ENCODE data around the gene HMGXB4.

The HMGXB4 gene

DNA sequence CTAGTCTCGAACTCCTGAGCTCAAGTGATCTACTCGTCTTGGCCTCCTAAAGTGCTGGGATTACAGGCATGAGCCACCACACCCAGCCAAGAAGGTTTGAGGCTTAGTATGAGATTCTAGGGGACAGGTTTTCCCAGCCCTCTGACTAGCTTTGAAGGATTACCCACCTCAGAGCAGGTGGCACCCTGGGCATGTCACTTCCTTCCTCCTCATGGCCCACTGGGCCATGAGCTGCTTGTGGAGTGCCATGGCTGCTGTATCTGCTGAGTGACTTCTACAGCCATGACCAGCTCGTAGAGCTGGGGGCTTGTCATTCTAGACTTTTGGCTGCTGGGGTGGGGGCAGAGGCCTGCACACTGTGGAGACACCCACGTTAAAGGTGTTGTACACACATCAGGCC is 67.5 kb downstream of the HMGXB4 start:
- Histone ChIP-seq H3K9ac (ENCODE audit: low read depth, low read length) (no peak overlapping the region), H3K9me3 (ENCODE audit: insufficient read depth, low read length, severe bottlenecking) (no peaks in the 10 kb centered on the region), H3K4me1 (ENCODE audit: insufficient read depth, low read length) (peaks cover 7% of the 10 kb centered on the region), H3K36me3 (ENCODE audit: insufficient read depth, low read length) (peaks cover 52% of the 10 kb centered on the region), H3K4me3 (ENCODE audit: low read depth in 1 of 2, low read length in 2 of 2) (no peak overlapping the region), H3K27ac (ENCODE audit: low read length) (no peak overlapping the region), H4K20me1 (ENCODE audit: insufficient read depth, low read length) (peaks cover 3% of the 10 kb centered on the region; the same call in 1 of the 2 replicates), H3K27me3 (ENCODE audit: insufficient read depth, low read length, poor library complexity) (no peaks in the 10 kb centered on the region), H2AFZ (ENCODE audit: low read depth, low read length) (no peak overlapping the region), H3K4me2 (ENCODE audit: insufficient read depth, low read length) (no peak overlapping the region), H3K79me2 (ENCODE audit: insufficient read depth, low read length) (no peaks in the 10 kb centered on the region)
- TF ChIP-seq, protein P1, sequence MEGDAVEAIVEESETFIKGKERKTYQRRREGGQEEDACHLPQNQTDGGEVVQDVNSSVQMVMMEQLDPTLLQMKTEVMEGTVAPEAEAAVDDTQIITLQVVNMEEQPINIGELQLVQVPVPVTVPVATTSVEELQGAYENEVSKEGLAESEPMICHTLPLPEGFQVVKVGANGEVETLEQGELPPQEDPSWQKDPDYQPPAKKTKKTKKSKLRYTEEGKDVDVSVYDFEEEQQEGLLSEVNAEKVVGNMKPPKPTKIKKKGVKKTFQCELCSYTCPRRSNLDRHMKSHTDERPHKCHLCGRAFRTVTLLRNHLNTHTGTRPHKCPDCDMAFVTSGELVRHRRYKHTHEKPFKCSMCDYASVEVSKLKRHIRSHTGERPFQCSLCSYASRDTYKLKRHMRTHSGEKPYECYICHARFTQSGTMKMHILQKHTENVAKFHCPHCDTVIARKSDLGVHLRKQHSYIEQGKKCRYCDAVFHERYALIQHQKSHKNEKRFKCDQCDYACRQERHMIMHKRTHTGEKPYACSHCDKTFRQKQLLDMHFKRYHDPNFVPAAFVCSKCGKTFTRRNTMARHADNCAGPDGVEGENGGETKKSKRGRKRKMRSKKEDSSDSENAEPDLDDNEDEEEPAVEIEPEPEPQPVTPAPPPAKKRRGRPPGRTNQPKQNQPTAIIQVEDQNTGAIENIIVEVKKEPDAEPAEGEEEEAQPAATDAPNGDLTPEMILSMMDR (IDR thresholded peaks at IDR 0.05; ENCODE audit: borderline replicate concordance, extremely low read depth, low read length, poor library complexity, severe bottlenecking), result no peak
- no peak for TF ChIP-seq EZH2 (IDR thresholded peaks at IDR 0.05; ENCODE audit: borderline replicate concordance, low read depth, low read length, severe bottlenecking)
- DNase-seq, result no peak
- ATAC-seq (ENCODE audit: insufficient read depth, low read depth), result no peak

DNA sequence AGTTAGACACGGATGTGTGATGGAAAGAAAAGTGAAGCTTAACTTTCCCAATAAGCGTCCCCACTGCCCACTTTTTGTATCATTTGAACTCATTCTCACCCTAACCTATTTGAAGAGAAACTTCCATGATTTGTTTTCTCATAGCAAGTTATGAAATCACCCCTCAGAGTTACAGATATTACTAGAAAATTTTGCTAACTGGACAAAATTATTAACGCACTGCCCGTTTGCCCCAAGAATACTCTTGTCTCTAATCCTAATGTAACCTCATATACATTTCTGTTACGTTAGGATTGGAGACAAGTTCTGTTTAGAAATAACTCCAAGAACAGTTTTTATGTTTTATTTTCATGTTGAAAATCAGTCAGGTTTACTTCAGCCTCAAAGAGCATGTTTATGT is 67.9 kb downstream of the HMGXB4 start:
- H3K9ac ChIP-seq (ENCODE audit: low read depth, low read length), result no peak overlapping the region
- H3K9me3 ChIP-seq (ENCODE audit: insufficient read depth, low read length, severe bottlenecking), result no peaks in the 10 kb centered on the region
- no peak for DNase-seq
- no peak overlapping the region for H2AFZ ChIP-seq (ENCODE audit: low read depth, low read length)
- H3K36me3 ChIP-seq (ENCODE audit: insufficient read depth, low read length), result peaks cover 52% of the 10 kb centered on the region
- H3K4me1 ChIP-seq (ENCODE audit: insufficient read depth, low read length), result peaks cover 11% of the 10 kb centered on the region
- ATAC-seq (ENCODE audit: insufficient read depth, low read depth), result no peak
- peaks cover 3% of the 10 kb centered on the region; the same call in 1 of the 2 replicates for H4K20me1 ChIP-seq (ENCODE audit: insufficient read depth, low read length)
- H3K27ac ChIP-seq (ENCODE audit: low read length), result no peak overlapping the region
- no peak for TF ChIP-seq EZH2 (IDR thresholded peaks at IDR 0.05; ENCODE audit: borderline replicate concordance, low read depth, low read length, severe bottlenecking)
- TF ChIP-seq, protein P1 (IDR thresholded peaks at IDR 0.05; ENCODE audit: borderline replicate concordance, extremely low read depth, low read length, poor library complexity, severe bottlenecking), result no peak
- H3K79me2 ChIP-seq (ENCODE audit: insufficient read depth, low read length), result no peaks in the 10 kb centered on the region
- H3K4me3 ChIP-seq (ENCODE audit: low read depth in 1 of 2, low read length in 2 of 2), result no peak overlapping the region
- no peaks in the 10 kb centered on the region for H3K27me3 ChIP-seq (ENCODE audit: insufficient read depth, low read length, poor library complexity)
- no peak overlapping the region for H3K4me2 ChIP-seq (ENCODE audit: insufficient read depth, low read length)

DNA sequence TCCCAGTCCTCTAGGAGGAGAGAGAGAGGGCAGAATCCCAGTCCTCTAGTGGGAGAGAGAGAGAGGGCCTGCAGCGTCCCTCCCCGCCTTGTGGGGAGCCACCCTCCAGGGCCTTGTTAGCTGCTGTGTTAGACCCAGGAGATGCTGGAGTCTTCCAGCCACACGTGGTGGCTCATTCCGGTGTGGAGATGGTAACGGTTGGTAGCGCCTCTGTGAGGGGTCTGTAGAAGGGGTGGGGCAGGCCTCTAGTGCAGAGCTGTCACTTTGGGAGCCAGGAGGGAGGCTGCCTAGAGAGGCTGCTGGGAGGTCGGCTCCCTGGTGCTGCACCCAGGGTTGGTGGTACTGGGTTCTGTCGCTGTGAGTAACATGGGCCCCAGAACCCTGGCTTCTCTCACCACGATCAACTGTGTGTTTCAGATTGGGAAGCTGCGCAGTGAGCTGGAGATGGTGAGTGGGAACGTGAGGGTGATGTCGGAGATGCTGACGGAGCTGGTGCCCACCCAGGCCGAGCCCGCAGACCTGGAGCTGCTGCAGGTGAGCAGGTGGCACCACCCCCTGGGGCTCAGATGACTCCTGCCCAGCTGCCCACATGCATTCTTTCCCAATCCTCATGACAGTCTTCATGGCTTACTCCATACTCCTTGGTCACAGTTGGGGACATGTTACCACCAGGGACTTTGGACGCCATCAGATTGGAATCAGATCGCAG is 69.7 kb downstream of the HMGXB4 start:
- Histone ChIP-seq H4K20me1 (ENCODE audit: insufficient read depth, low read length) (no peaks in the 10 kb centered on the region), H3K36me3 (ENCODE audit: insufficient read depth, low read length) (peaks cover 53% of the 10 kb centered on the region), H3K27me3 (ENCODE audit: insufficient read depth, low read length, poor library complexity) (no peaks in the 10 kb centered on the region), H3K4me3 (ENCODE audit: low read depth in 1 of 2, low read length in 2 of 2) (no peak overlapping the region), H3K9me3 (ENCODE audit: insufficient read depth, low read length, severe bottlenecking) (no peaks in the 10 kb centered on the region), H3K4me1 (ENCODE audit: insufficient read depth, low read length) (peaks cover 19% of the 10 kb centered on the region), H3K9ac (ENCODE audit: low read depth, low read length) (no peak overlapping the region), H3K4me2 (ENCODE audit: insufficient read depth, low read length) (no peak overlapping the region), H3K79me2 (ENCODE audit: insufficient read depth, low read length) (no peaks in the 10 kb centered on the region), H3K27ac (ENCODE audit: low read length) (no peak overlapping the region), H2AFZ (ENCODE audit: low read depth, low read length) (no peak overlapping the region)
- DNase-seq, result no peak
- no peak for ATAC-seq (ENCODE audit: insufficient read depth, low read depth)
- TF ChIP-seq EZH2 (IDR thresholded peaks at IDR 0.05; ENCODE audit: borderline replicate concordance, low read depth, low read length, severe bottlenecking), result no peak
- TF ChIP-seq, protein P1 (IDR thresholded peaks at IDR 0.05; ENCODE audit: borderline replicate concordance, extremely low read depth, low read length, poor library complexity, severe bottlenecking), result no peak

All from DND-41 (cell line).